Immature natural killer cell (primary cell): ENCODE measurements around the gene FIGLA. TPM values are rescaled to one million over a fixed set of nuclear protein-coding genes. Genes with fewer than 3 reads are reported as not detected.
"Not testable (repeated sequence)": the region's sequence is repeated elsewhere in the genome, so short reads cannot be mapped to it uniquely, and the experiment has no call there.

Experiments
- DNase-seq, 3 donors: peaks; one replicate each; pipeline ENCODE4 v3.0.0; 2022; ENCODE audit warnings: mixed read lengths in 1 of 3
- H3K27ac Mint-ChIP-seq, 6 donors: one replicate each; pipeline ENCODE4 v1.8.0; 2020; ENCODE audit warnings: mixed read lengths in 6 of 6, mild to moderate bottlenecking in 5 of 6, inconsistent platforms in 4 of 6, moderate library complexity in 3 of 6
- H3K27me3 Mint-ChIP-seq, 3 donors: one replicate each; pipeline ENCODE4 v1.8.0; 2020 to 2021; ENCODE audit warnings: low read depth in 3 of 3, mild to moderate bottlenecking in 3 of 3, mixed read lengths in 3 of 3, moderate library complexity in 3 of 3, inconsistent platforms in 1 of 3
- H3K36me3 Mint-ChIP-seq, 3 donors: one replicate each; pipeline ENCODE4 v1.8.0; 2020; ENCODE audit warnings: mixed read lengths in 3 of 3, inconsistent platforms in 2 of 3, mild to moderate bottlenecking in 2 of 3
- H3K4me1 Mint-ChIP-seq, 2 donors: one replicate each; pipeline ENCODE4 v1.8.0; 2020; ENCODE audit warnings: inconsistent platforms in 2 of 2, mild to moderate bottlenecking in 2 of 2, mixed read lengths in 2 of 2, moderate library complexity in 1 of 2
- H3K4me3 Mint-ChIP-seq, 5 donors: one replicate each; pipeline ENCODE4 v1.8.0; 2020; ENCODE audit warnings: mild to moderate bottlenecking in 5 of 5, mixed read lengths in 5 of 5, inconsistent platforms in 3 of 5, moderate library complexity in 3 of 5
- H3K9me3 Mint-ChIP-seq, 6 donors: one replicate each; pipeline ENCODE4 v1.8.0; 2020; ENCODE audit warnings: mild to moderate bottlenecking in 6 of 6, mixed read lengths in 6 of 6, inconsistent platforms in 4 of 6, moderate library complexity in 3 of 6
- polyA plus RNA-seq, 3 donors: library from polyadenylated mRNA; unstranded; fragments of 300-500 nt; fragmentation: Illumina TruSeq; gene quantifications; one replicate each; pipeline ENCODE4 v1.2.3, GENCODE V29; 2021

The FIGLA gene
- polyA plus RNA-seq, 3 donors from 2014 or later, result 0.53 TPM; not detected in 2

DNA sequence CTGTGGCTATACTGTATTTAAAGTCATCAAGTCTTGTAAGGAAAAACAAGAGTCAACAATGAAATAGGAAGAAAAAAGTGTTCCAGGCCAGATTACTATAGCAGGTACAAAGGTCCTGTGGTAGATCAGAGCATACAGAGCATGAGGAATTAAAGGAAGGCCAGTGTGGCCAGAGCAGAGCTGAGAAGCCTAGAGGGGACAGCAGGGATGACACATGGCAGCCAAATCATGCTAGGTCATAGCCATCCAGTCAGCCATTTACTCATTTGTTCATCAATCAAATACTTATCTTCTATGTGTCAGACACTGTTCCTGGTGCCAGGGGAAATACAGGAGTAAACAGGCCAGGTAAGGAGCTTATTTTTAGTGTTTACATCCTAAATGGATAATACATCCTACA lies 46.8 kb downstream of the FIGLA start:
- Mint-ChIP-seq H3K9me3 (peaks cover 0 to 3% (median 0%) of the 10 kb centered on the region in 6 donors), H3K4me3 (no peak overlapping the region), H3K36me3 (peaks cover 0 to 4% (median 0%) of the 10 kb centered on the region in 3 donors), H3K27me3 (peaks cover 2 to 15% (median 9%) of the 10 kb centered on the region in 3 donors), H3K27ac (no peak overlapping the region), H3K4me1 (no peaks in the 10 kb centered on the region)
- no peak for DNase-seq

DNA sequence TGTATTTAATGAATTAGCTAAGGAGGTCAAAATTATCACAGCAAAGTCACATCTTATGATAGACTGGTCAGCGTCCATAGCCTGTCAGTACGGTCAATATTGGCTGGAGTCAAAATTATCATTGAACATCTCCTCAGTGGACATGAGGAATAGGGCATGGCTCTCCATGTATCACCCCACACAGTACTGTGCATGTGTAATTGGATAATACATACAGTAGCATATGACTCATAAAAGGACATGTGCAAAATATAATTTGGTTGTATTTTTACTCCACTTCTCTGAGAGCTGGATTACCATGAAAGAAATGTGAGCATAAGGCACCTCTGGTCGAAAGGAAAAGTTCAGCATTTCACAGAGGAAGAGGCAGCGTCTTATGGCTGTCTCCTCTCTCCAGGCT lies 47.4 kb downstream of the FIGLA start:
- H3K4me1 Mint-ChIP-seq, result no peaks in the 10 kb centered on the region
- peaks cover 0 to 4% (median 0%) of the 10 kb centered on the region in 3 donors for H3K36me3 Mint-ChIP-seq
- H3K4me3 Mint-ChIP-seq, result no peak overlapping the region
- DNase-seq, result no peak
- H3K27me3 Mint-ChIP-seq, result peaks cover 2 to 15% (median 9%) of the 10 kb centered on the region in 3 donors
- peaks cover 0 to 3% (median 0%) of the 10 kb centered on the region in 6 donors for H3K9me3 Mint-ChIP-seq
- no peak overlapping the region for H3K27ac Mint-ChIP-seq

DNA sequence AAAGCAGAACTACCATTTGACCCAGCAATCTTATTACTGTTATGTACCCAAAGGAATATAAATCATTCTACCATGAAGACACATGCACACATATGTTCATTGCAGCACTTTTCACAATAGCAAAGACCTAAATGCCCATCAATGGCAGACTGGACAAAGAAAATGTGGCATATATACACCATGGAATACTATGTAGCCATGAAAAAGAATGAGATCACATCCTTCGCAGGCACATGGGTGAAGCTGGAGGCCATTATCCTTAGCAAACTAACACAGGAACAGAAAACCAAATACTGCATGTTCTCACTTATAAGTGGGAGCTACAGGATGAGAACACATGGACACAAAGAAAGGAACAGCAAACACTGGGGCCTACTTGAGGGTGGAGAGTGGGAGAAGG lies 51.0 kb downstream of the FIGLA start:
- peaks cover 0 to 20% (median 3%) of the 10 kb centered on the region in 3 donors for H3K27me3 Mint-ChIP-seq
- not testable (repeated sequence) for H3K36me3 Mint-ChIP-seq, H3K9me3 Mint-ChIP-seq, DNase-seq, H3K27ac Mint-ChIP-seq, H3K4me3 Mint-ChIP-seq, H3K4me1 Mint-ChIP-seq

DNA sequence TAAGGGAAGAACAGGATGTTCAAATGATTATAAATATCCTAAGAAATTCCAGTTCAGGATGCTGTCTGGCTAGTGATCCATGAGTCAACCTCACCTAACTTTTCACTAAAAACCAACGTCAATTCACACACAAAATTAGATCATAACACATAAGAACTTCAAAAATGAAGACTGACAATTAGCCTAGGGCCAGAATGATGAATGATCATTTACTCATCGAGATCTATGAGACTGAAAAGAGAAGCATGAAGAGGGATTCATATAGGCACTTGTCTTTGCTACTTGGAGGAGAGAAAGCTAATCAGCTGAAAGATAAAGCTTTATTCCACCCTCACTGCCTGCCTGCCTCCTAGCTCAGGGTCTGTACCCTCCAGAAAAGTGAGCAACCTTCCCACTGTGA lies 52.3 kb downstream of the FIGLA start:
- Mint-ChIP-seq H3K4me1 (no peaks in the 10 kb centered on the region), H3K36me3 (no peaks in the 10 kb centered on the region), H3K4me3 (no peak overlapping the region), H3K27me3 (peaks cover 0 to 22% (median 0%) of the 10 kb centered on the region in 3 donors), H3K27ac (no peak overlapping the region), H3K9me3 (peaks cover 0 to 3% (median 0%) of the 10 kb centered on the region in 6 donors)
- no peak for DNase-seq

DNA sequence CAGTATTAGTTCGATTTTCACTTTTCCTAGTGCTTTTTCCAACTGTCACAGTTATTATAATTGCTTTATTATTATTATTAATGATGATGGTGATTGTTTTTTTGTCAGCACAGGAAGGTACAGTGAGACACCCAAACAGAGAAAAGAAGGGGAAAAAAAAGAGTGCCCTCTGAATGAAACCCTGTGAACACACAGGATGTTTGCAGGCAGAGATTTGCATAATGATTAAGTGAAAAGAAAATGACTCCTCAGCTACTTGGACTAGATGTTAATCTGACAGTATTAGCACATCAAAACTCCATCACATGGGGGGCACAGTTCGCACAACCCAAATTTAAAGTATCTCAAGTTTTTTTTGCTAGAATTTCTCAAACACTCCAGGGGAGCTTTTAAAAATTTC lies 55.4 kb downstream of the FIGLA start:
- Mint-ChIP-seq H3K4me1 (no peaks in the 10 kb centered on the region), H3K9me3 (peaks cover 0 to 3% (median 0%) of the 10 kb centered on the region in 6 donors), H3K36me3 (no peaks in the 10 kb centered on the region), H3K4me3 (no peak overlapping the region), H3K27ac (no peak overlapping the region), H3K27me3 (peaks cover 0 to 19% (median 1%) of the 10 kb centered on the region in 3 donors)
- DNase-seq, result no peak

DNA sequence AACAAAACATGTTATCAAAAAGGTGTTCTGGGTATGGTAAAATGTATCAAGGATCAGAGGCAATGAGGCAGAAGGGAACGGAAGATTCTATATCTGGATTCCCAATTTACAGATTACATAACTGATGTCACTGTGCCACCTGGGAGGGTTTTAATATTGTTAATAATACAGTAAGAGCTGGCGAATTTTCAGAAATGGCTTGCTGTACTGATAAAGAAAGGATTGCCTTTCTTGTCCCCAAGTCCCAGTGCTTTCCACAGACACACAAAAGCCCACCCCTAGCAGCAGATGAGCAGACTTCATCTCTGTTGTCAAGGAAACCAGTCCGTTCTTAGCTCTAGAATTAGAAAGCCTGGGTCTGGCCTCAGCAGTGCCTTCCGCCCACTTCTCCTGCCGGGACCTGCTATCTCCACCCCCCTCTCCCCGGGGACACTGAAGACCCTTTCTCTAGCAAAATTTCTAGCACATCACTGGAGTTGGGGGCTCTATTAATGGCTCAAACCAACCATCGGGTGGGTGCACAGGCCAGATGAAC lies 56.7 kb downstream of the FIGLA start:
- peaks cover under 1 to 16% (median 2%) of the 10 kb centered on the region in 3 donors for H3K27me3 Mint-ChIP-seq
- no peaks in the 10 kb centered on the region for H3K4me1 Mint-ChIP-seq
- no peak for DNase-seq
- H3K4me3 Mint-ChIP-seq, result no peak overlapping the region
- H3K27ac Mint-ChIP-seq, result no peak overlapping the region
- H3K9me3 Mint-ChIP-seq, result no peaks in the 10 kb centered on the region
- no peaks in the 10 kb centered on the region for H3K36me3 Mint-ChIP-seq

DNA sequence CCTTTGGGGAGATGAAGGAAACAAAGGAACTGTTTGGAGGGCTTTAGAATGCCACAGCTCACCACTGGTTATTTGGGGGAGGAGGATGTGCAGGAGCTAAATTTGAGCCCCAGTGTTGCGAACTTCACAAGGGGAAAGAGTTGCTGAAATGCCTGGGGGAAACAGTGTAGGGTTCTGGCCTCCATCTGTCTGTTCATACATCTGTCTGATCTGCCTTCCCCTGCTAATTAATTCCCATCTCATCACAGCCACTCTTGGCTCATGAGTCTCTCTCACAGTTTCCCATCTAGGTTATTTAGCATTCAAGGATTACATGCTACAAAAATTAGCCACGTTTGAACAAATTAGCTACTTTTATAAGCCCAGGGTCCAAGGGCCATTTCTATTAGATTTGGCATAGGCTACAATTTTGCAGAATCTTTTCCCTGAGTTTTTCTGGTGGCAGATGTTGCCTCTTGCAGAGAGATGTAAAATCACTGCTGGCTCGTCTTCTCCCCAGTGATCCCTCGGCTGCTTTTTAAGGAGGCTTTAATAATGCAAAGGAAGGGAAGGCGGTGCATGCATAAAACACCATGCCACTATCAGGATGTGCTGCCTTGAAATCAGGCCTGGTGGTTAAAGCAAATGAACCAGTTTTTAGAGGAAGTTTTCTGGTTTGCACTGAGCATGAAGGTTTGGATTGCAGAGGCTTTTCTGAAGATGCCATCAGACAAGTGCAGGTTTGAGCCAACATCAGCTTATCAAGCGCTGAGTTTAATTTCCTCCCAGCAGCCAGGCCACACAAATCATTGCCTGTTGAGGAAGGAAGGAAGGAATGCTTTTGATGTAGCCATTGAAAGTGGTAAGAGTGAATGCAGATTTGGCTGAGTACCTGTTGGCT lies 57.4 kb downstream of the FIGLA start:
- H3K27ac Mint-ChIP-seq, result no peak overlapping the region
- no peaks in the 10 kb centered on the region for H3K4me1 Mint-ChIP-seq
- H3K9me3 Mint-ChIP-seq, result no peaks in the 10 kb centered on the region
- H3K27me3 Mint-ChIP-seq, result peaks cover 2 to 15% (median 3%) of the 10 kb centered on the region in 3 donors
- no peak overlapping the region for H3K4me3 Mint-ChIP-seq
- H3K36me3 Mint-ChIP-seq, result no peaks in the 10 kb centered on the region
- no peak for DNase-seq

DNA sequence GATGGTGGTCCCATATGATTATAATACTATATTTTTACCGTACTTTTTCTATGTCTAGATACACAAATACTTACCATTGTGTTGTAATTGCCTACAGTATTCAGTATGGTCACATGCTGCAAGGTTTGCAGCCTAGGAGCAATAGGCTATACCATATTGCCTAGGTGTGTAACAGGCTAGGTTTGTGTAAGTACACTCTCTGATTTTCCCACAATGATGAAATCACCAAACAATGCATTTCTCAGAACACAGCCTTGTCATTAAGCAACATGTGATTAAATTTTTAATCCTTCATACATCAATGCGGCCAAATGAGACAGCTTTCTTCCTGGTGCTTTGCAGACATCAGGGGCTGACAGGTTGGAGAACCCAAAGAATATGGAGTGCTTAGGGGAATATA lies 59.7 kb downstream of the FIGLA start:
- no peak overlapping the region for H3K27ac Mint-ChIP-seq
- no peak for DNase-seq
- no peaks in the 10 kb centered on the region for H3K9me3 Mint-ChIP-seq
- no peaks in the 10 kb centered on the region for H3K4me1 Mint-ChIP-seq
- H3K4me3 Mint-ChIP-seq, result no peak overlapping the region
- peaks cover 4 to 9% (median 6%) of the 10 kb centered on the region in 3 donors for H3K27me3 Mint-ChIP-seq
- no peaks in the 10 kb centered on the region for H3K36me3 Mint-ChIP-seq

DNA sequence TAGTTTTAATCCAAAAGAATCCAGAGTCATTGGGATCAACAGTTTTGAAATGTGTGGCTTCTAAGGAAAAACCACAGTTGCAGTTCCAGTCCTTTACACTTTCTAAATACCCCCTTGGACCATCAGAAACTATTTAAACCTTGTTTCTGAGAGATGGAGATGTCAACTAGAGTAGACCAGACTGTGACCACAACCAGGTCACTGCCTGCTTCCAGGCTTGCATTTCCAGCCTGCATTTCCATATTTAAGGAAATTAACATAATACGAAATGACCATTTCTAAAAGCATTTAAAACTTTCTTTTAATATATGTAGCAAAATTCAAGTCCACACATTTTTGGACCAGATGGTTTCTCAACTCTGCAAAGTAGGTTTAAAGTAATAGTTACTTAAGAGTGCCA lies 60.8 kb downstream of the FIGLA start:
- Mint-ChIP-seq H3K9me3 (no peaks in the 10 kb centered on the region), H3K27ac (no peak overlapping the region), H3K27me3 (peaks cover 4 to 7% (median 6%) of the 10 kb centered on the region in 3 donors), H3K36me3 (no peaks in the 10 kb centered on the region), H3K4me3 (no peak overlapping the region), H3K4me1 (no peaks in the 10 kb centered on the region)
- no peak for DNase-seq

DNA sequence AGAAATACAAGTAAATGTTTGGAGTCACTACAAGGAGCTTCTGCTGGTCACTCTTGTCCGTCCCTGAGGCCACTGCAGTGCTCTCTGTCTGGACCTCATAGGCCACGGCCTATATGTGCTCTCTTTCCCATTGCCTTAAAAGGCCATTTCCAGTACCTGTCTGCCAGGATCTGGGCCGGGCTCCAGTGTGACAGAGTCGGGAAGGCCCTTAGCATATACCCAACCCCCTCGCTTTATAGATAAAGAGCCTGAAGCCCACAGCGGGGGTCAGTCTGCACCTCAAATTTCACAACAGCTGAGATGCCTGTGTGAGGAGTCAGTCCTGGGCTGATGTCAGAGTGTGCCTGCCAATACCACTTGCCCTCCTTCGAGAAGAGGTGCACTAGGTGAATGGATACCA lies 62.3 kb downstream of the FIGLA start:
- Mint-ChIP-seq H3K36me3 (no peaks in the 10 kb centered on the region), H3K4me1 (no peaks in the 10 kb centered on the region), H3K27me3 (peaks cover 3 to 6% (median 4%) of the 10 kb centered on the region in 3 donors), H3K27ac (no peak overlapping the region), H3K4me3 (no peak overlapping the region), H3K9me3 (no peaks in the 10 kb centered on the region)
- DNase-seq, result no peak

Other genes with a start within 250 kb of the FIGLA start
- 1 to 10 TPM; 2.1 to 5.5 (median 2.6) TPM for gene TGFA, start 236.8 kb downstream of the FIGLA start, polyA plus RNA-seq
- gene ADD2, start 22.4 kb downstream of the FIGLA start, polyA plus RNA-seq, result not detected
- gene CLEC4F, start 30.0 kb upstream of the FIGLA start, polyA plus RNA-seq, result not detected
- gene CD207, start 45.2 kb upstream of the FIGLA start, polyA plus RNA-seq, result under 1 TPM in 2 of 3 donors, not detected in 1; 0.20 TPM
- gene VAX2, start 109.9 kb upstream of the FIGLA start, polyA plus RNA-seq, result not detected
- not detected for gene ATP6V1B1, start 145.3 kb upstream of the FIGLA start, polyA plus RNA-seq
- gene ANKRD53, start 188.0 kb upstream of the FIGLA start, polyA plus RNA-seq, result under 1 TPM; 0.18 to 0.51 (median 0.30) TPM
- gene TEX261, start 204.2 kb upstream of the FIGLA start, polyA plus RNA-seq, result 10 to 100 TPM; 25.8 to 44.7 (median 41.9) TPM